ENCODE measurements around the gene COL5A1.

COL5A1 gene

DNA sequence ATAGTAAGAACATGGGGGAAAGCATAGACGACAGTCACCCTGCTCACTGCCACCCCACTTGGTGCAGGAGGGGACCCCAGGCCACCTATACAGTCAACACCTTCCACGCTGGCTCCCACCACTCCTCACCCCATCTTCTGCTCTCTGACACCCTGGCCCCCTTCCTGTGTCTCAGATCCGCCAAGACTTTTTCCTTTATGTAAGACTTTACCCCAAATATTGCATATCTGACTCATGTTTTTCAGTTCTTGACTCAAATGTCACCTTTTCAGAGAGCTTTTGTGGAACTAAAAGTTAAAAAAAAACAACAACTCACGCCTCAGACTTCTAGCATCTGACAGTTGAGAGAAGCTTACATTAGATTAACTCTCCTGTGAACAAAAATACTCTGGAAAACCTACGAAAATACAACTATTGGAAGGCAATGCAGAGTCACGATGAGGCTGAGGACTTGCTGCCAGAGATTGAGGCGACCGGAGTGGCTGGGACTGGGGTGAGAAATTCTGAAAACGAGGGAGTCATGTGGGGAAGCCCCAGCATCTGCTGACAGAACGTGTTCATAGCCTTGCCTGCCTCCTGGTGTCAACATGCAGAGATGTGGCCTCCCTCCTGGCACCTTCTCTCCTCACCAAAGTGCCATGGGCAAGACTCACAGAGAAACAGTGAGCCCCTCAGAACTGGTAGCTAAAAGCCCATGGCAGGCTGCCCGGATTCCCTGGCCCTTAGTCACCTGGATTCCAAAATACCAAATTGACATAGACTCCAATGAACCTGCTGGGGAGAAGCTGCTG lies 216.6 kb downstream of the COL5A1 start:
- ATAC-seq (ENCODE audit: insufficient read depth, low read depth), result no peak
- TF ChIP-seq, protein P1, sequence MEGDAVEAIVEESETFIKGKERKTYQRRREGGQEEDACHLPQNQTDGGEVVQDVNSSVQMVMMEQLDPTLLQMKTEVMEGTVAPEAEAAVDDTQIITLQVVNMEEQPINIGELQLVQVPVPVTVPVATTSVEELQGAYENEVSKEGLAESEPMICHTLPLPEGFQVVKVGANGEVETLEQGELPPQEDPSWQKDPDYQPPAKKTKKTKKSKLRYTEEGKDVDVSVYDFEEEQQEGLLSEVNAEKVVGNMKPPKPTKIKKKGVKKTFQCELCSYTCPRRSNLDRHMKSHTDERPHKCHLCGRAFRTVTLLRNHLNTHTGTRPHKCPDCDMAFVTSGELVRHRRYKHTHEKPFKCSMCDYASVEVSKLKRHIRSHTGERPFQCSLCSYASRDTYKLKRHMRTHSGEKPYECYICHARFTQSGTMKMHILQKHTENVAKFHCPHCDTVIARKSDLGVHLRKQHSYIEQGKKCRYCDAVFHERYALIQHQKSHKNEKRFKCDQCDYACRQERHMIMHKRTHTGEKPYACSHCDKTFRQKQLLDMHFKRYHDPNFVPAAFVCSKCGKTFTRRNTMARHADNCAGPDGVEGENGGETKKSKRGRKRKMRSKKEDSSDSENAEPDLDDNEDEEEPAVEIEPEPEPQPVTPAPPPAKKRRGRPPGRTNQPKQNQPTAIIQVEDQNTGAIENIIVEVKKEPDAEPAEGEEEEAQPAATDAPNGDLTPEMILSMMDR (IDR thresholded peaks at IDR 0.05; ENCODE audit: borderline replicate concordance, extremely low read depth, low read length, poor library complexity, severe bottlenecking), result no peak
- TF ChIP-seq EZH2 (IDR thresholded peaks at IDR 0.05; ENCODE audit: borderline replicate concordance, low read depth, low read length, severe bottlenecking), result no peak
- H3K9ac ChIP-seq (ENCODE audit: low read depth, low read length), result no peak overlapping the region

DNA sequence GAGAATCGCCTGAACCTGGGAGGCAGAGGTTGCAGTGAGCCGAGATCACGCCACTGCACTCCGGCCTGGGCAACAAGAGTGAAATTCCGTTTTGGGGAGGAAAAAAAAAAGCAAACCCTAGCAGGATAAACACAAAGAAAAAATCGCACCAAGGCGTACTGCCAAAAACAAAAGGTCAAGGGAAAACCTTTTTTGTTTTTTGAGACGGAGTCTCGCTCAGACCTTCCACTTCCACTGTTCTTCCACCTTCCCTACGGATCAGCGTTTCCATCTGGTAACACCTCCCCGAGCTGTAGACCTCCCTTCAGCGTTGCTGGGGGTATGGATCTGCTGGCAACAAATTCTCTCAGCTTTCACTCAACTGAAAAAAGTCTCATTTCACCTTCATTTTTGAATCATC lies 218.9 kb downstream of the COL5A1 start:
- Histone ChIP-seq H3K79me2 (ENCODE audit: insufficient read depth, low read length) (no peaks in the 10 kb centered on the region), H3K27ac (ENCODE audit: low read length) (no peak overlapping the region), H3K4me3 (ENCODE audit: low read depth in 1 of 2, low read length in 2 of 2) (no peak overlapping the region), H3K4me1 (ENCODE audit: insufficient read depth, low read length) (no peaks in the 10 kb centered on the region), H3K36me3 (ENCODE audit: insufficient read depth, low read length) (no peaks in the 10 kb centered on the region), H4K20me1 (ENCODE audit: insufficient read depth, low read length) (no peaks in the 10 kb centered on the region), H3K9me3 (ENCODE audit: insufficient read depth, low read length, severe bottlenecking) (no peaks in the 10 kb centered on the region), H3K27me3 (ENCODE audit: insufficient read depth, low read length, poor library complexity) (no peaks in the 10 kb centered on the region), H3K4me2 (ENCODE audit: insufficient read depth, low read length) (no peak overlapping the region), H2AFZ (ENCODE audit: low read depth, low read length) (no peak overlapping the region), H3K9ac (ENCODE audit: low read depth, low read length) (no peak overlapping the region)
- ATAC-seq (ENCODE audit: insufficient read depth, low read depth) (no peak), DNase-seq (no peak)
- TF ChIP-seq, protein P1 (IDR thresholded peaks at IDR 0.05; ENCODE audit: borderline replicate concordance, extremely low read depth, low read length, poor library complexity, severe bottlenecking), result no peak
- no peak for TF ChIP-seq EZH2 (IDR thresholded peaks at IDR 0.05; ENCODE audit: borderline replicate concordance, low read depth, low read length, severe bottlenecking)

More for the DNA sequence above, 216.6 kb downstream of the COL5A1 start:
- no peaks in the 10 kb centered on the region for H3K9me3 ChIP-seq (ENCODE audit: insufficient read depth, low read length, severe bottlenecking)
- DNase-seq, result no peak
- H3K4me2 ChIP-seq (ENCODE audit: insufficient read depth, low read length), result no peak overlapping the region
- H3K27ac ChIP-seq (ENCODE audit: low read length), result no peak overlapping the region
- H3K79me2 ChIP-seq (ENCODE audit: insufficient read depth, low read length), result no peaks in the 10 kb centered on the region
- H3K36me3 ChIP-seq (ENCODE audit: insufficient read depth, low read length), result no peaks in the 10 kb centered on the region
- H3K4me3 ChIP-seq (ENCODE audit: low read depth in 1 of 2, low read length in 2 of 2), result no peak overlapping the region
- no peaks in the 10 kb centered on the region for H4K20me1 ChIP-seq (ENCODE audit: insufficient read depth, low read length)
- H3K4me1 ChIP-seq (ENCODE audit: insufficient read depth, low read length), result no peaks in the 10 kb centered on the region
- no peak overlapping the region for H2AFZ ChIP-seq (ENCODE audit: low read depth, low read length)
- no peaks in the 10 kb centered on the region for H3K27me3 ChIP-seq (ENCODE audit: insufficient read depth, low read length, poor library complexity)

DNA sequence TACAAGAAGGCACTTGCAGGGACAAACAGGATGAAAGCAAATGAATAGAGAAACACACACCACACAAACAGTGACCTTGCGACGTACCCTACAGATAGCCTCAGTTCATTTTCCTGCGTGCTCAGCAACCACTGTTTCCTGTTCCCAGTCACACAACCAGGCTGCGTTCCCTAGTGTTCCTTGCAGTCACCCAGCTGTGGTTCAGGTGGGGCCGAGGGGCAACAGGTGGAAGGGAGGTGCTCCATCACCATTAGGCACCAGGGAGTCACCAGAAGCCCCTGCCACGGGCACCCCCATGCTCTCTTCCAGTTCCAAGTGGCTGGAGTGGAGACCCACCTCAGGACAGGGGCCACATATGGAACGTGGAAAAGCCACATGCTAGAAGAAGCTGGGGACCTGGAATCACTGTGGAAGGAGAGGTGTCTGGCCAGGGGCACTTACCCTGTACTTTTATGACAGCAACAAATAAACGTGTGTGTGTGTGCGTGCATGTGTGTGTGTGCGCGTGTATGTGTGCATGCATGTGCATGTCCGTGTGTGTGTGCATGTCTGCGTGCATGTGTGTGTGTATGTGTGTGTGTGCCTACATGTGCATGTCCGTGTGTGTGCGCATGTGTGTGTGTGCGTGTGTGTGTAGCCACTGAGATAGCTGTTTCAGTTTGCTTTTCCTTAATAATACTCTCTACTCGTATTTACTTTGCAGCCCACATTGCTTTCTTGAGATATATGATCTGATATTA lies 220.2 kb downstream of the COL5A1 start:
- no peaks in the 10 kb centered on the region for H3K27me3 ChIP-seq (ENCODE audit: insufficient read depth, low read length, poor library complexity)

More for the DNA sequence above, 220.2 kb downstream of the COL5A1 start:
- no peak for DNase-seq
- Histone ChIP-seq H3K4me2 (ENCODE audit: insufficient read depth, low read length) (no peak overlapping the region), H4K20me1 (ENCODE audit: insufficient read depth, low read length) (no peaks in the 10 kb centered on the region), H3K36me3 (ENCODE audit: insufficient read depth, low read length) (no peaks in the 10 kb centered on the region), H3K4me3 (ENCODE audit: low read depth in 1 of 2, low read length in 2 of 2) (no peak overlapping the region), H3K9me3 (ENCODE audit: insufficient read depth, low read length, severe bottlenecking) (no peaks in the 10 kb centered on the region), H3K9ac (ENCODE audit: low read depth, low read length) (no peak overlapping the region), H3K4me1 (ENCODE audit: insufficient read depth, low read length) (no peaks in the 10 kb centered on the region), H3K79me2 (ENCODE audit: insufficient read depth, low read length) (no peaks in the 10 kb centered on the region), H2AFZ (ENCODE audit: low read depth, low read length) (no peak overlapping the region), H3K27ac (ENCODE audit: low read length) (no peak overlapping the region)
- ATAC-seq (ENCODE audit: insufficient read depth, low read depth), result no peak
- no peak for TF ChIP-seq EZH2 (IDR thresholded peaks at IDR 0.05; ENCODE audit: borderline replicate concordance, low read depth, low read length, severe bottlenecking)
- TF ChIP-seq, protein P1 (IDR thresholded peaks at IDR 0.05; ENCODE audit: borderline replicate concordance, extremely low read depth, low read length, poor library complexity, severe bottlenecking), result no peak

All from DND-41 (cell line).